ENCODE data around the gene SMLR1. TPM values are rescaled to one million over a fixed set of nuclear protein-coding genes. Genes with fewer than 3 reads are reported as not detected.

SMLR1 gene
- total RNA-seq, 1 experiment from 2014 or later = 0.08 TPM

DNA sequence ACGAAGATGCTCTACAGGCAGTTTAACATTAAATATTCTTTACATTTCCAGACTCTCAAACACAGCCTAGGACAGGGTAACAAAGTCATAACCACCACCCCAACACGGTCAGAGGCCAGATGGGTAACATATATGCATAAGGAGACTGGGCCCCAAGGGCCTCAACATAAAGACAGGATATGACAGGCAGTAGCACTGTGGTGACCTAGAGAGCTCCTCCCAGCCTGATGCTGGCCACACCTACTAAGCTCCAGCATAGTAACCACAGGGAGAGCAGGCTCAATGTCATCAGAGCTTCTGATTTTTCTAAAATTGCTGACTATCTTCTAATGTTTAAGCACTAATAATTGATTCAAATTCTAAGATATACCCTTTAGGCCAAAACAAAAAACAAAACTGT lies 21.7 kb downstream of the SMLR1 start:
- ATAC-seq (0 out of 2 replicates have a peak, but pooled peaks have one; percentile 45), DNase-seq (ENCODE audit: low read depth, low spot score) (no peak)
- H3K27ac ChIP-seq (ENCODE audit: low read length) = no peak overlapping the region
- H3K9me3 ChIP-seq (ENCODE audit: control insufficient read depth, insufficient read depth, low read depth, low read length) = no peaks in the 10 kb centered on the region
- TF ChIP-seq TCF7L2 (IDR thresholded peaks at IDR 0.05; ENCODE audit: low read depth, low read length) (no peak), CTCF (IDR thresholded peaks at IDR 0.05) (no peak), POLR2AphosphoS5 (IDR thresholded peaks at IDR 0.05; ENCODE audit: low read depth, low read length) (no peak), SIN3A (IDR thresholded peaks at IDR 0.05; ENCODE audit: borderline replicate concordance, insufficient read depth, low read depth, low read length) (no peak)
- TF ChIP-seq, protein P1, sequence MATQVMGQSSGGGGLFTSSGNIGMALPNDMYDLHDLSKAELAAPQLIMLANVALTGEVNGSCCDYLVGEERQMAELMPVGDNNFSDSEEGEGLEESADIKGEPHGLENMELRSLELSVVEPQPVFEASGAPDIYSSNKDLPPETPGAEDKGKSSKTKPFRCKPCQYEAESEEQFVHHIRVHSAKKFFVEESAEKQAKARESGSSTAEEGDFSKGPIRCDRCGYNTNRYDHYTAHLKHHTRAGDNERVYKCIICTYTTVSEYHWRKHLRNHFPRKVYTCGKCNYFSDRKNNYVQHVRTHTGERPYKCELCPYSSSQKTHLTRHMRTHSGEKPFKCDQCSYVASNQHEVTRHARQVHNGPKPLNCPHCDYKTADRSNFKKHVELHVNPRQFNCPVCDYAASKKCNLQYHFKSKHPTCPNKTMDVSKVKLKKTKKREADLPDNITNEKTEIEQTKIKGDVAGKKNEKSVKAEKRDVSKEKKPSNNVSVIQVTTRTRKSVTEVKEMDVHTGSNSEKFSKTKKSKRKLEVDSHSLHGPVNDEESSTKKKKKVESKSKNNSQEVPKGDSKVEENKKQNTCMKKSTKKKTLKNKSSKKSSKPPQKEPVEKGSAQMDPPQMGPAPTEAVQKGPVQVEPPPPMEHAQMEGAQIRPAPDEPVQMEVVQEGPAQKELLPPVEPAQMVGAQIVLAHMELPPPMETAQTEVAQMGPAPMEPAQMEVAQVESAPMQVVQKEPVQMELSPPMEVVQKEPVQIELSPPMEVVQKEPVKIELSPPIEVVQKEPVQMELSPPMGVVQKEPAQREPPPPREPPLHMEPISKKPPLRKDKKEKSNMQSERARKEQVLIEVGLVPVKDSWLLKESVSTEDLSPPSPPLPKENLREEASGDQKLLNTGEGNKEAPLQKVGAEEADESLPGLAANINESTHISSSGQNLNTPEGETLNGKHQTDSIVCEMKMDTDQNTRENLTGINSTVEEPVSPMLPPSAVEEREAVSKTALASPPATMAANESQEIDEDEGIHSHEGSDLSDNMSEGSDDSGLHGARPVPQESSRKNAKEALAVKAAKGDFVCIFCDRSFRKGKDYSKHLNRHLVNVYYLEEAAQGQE (IDR thresholded peaks at IDR 0.05; ENCODE audit: insufficient read depth in 1 of 2, low read depth in 2 of 2, low read length in 1 of 2) = no peak
- H3K4me3 ChIP-seq (ENCODE audit: low read depth in 2 of 2, low read length in 2 of 2) = no peak overlapping the region
- ChIA-PET CTCF (no interaction called here), POLR2A (no interaction called here)
- no peaks in the 10 kb centered on the region for H3K4me1 ChIP-seq (ENCODE audit: control insufficient read depth, insufficient read depth, low read length)
- no TSS peak for BruUV-seq (replicated peaks)
- intact Hi-C loops (cut with micrococcal nuclease; ENCODE audit: unreplicated experiment) = no loop called here
- in situ Hi-C loops (cut with HindIII; ENCODE audit: low pct_unique_long_range_greater_than_20kb, low sequenced_read_pairs) = no loop called here
- no peaks in the 10 kb centered on the region for H3K27me3 ChIP-seq (ENCODE audit: control insufficient read depth, insufficient read depth, low read length)
- no peaks in the 10 kb centered on the region for H3K36me3 ChIP-seq (ENCODE audit: control insufficient read depth, insufficient read depth, low read length)

DNA sequence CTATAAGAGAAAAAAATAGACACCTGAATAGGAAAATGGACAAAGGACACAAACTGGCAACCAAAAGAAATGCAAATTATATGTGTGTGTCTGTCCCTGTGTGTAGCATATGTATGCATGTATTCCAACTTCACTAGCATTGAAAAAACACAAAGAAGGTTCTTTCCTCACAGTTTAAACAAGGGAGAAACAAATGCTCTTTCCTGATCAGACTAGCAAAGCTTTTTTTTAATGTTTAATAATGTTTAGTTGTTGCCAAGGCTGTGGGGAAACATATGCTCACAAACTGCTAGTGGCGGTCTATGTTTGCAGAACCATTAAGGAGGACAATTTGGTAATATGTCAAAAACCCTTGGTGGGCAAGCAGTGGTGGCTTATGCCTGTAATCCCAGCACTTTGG lies 22.4 kb downstream of the SMLR1 start:
- no peak overlapping the region for H3K27ac ChIP-seq (ENCODE audit: low read length)
- CTCF ChIA-PET = no interaction called here
- POLR2A ChIA-PET = no interaction called here
- in situ Hi-C loops (cut with HindIII; ENCODE audit: low pct_unique_long_range_greater_than_20kb, low sequenced_read_pairs) (no loop called here), intact Hi-C loops (cut with micrococcal nuclease; ENCODE audit: unreplicated experiment) (no loop called here)
- H3K27me3 ChIP-seq (ENCODE audit: control insufficient read depth, insufficient read depth, low read length) = no peaks in the 10 kb centered on the region
- TF ChIP-seq POLR2AphosphoS5 (IDR thresholded peaks at IDR 0.05; ENCODE audit: low read depth, low read length) (no peak), SIN3A (IDR thresholded peaks at IDR 0.05; ENCODE audit: borderline replicate concordance, insufficient read depth, low read depth, low read length) (no peak), TCF7L2 (IDR thresholded peaks at IDR 0.05; ENCODE audit: low read depth, low read length) (no peak)
- TF ChIP-seq, protein P1 (IDR thresholded peaks at IDR 0.05; ENCODE audit: insufficient read depth in 1 of 2, low read depth in 2 of 2, low read length in 1 of 2) = no peak
- no peak for ATAC-seq
- H3K4me1 ChIP-seq (ENCODE audit: control insufficient read depth, insufficient read depth, low read length) = no peaks in the 10 kb centered on the region
- H3K4me3 ChIP-seq (ENCODE audit: low read depth in 2 of 2, low read length in 2 of 2) = no peak overlapping the region
- no TSS peak for BruUV-seq (replicated peaks)
- H3K36me3 ChIP-seq (ENCODE audit: control insufficient read depth, insufficient read depth, low read length) = no peaks in the 10 kb centered on the region
- DNase-seq (ENCODE audit: low read depth, low spot score) = no peak
- no peaks in the 10 kb centered on the region for H3K9me3 ChIP-seq (ENCODE audit: control insufficient read depth, insufficient read depth, low read depth, low read length)

Measured in Panc1 (cell line).